Muscle of leg (tissue), 11 donors: ENCODE data around the gene MAN2B1. TPM values are rescaled to one million over a fixed set of nuclear protein-coding genes. Genes with fewer than 3 reads are reported as not detected.
A peak's percentile ranks its signal among the peaks of the same experiment; 100 is the strongest.

Experiments used
- DNase-seq: peaks from one replicate; pipeline ENCODE4 v3.0.0; 2013
- H3K27ac ChIP-seq: one replicate; pipeline ENCODE4 v1.5.1; 2013; ENCODE audit warnings: mild to moderate bottlenecking, low read length, control low read depth
- H3K27me3 ChIP-seq: one replicate; pipeline ENCODE4 v1.6.1; 2013; ENCODE audit warnings: low read length; ENCODE audit not compliant: control insufficient read depth, insufficient read depth
- H3K36me3 ChIP-seq: one replicate; pipeline ENCODE4 v1.6.1; 2013; ENCODE audit warnings: low read length; ENCODE audit not compliant: control insufficient read depth, insufficient read depth
- H3K4me1 ChIP-seq: one replicate; pipeline ENCODE4 v1.6.1; 2013; ENCODE audit warnings: low read length; ENCODE audit not compliant: control insufficient read depth, insufficient read depth
- H3K4me3 ChIP-seq: one replicate; pipeline ENCODE4 v1.5.1; 2013; ENCODE audit warnings: low read length, control low read depth
- H3K9me3 ChIP-seq: replicated peaks from 2 replicates; pipeline ENCODE4 v1.6.1; 2013; ENCODE audit warnings: low read depth, low read length; ENCODE audit not compliant: control insufficient read depth
- WGBS: methylation state at CpG from one replicate; pipeline ENCODE4 v1.1.5; 2013; ENCODE audit warnings: missing lambda C conversion rate; ENCODE audit not compliant: insufficient coverage; 5-methylcytosine and 5-hydroxymethylcytosine counted together
- polyA plus RNA-seq, 8 donors: library from polyadenylated mRNA; unstranded; fragments of 120-200 nt; gene quantifications; one replicate each; pipeline versions ENCODE4 v1.2.1 to v1.2.3, GENCODE V29; 2013; ENCODE audit warnings: inconsistent platforms in 1 of 8, low replicate concordance in 1 of 8; ENCODE audit not compliant: insufficient read length in 8 of 8, insufficient read depth in 1 of 8
- total RNA-seq: library from RNA; stranded (reverse); fragments of 120-200 nt; gene quantifications from one replicate; pipeline ENCODE4 v1.2.4, GENCODE V29; 2013

MAN2B1 gene
- total and polyA plus RNA-seq, 9 donors, result 23.5 to 39.9 (median 31.7) TPM

DNA sequence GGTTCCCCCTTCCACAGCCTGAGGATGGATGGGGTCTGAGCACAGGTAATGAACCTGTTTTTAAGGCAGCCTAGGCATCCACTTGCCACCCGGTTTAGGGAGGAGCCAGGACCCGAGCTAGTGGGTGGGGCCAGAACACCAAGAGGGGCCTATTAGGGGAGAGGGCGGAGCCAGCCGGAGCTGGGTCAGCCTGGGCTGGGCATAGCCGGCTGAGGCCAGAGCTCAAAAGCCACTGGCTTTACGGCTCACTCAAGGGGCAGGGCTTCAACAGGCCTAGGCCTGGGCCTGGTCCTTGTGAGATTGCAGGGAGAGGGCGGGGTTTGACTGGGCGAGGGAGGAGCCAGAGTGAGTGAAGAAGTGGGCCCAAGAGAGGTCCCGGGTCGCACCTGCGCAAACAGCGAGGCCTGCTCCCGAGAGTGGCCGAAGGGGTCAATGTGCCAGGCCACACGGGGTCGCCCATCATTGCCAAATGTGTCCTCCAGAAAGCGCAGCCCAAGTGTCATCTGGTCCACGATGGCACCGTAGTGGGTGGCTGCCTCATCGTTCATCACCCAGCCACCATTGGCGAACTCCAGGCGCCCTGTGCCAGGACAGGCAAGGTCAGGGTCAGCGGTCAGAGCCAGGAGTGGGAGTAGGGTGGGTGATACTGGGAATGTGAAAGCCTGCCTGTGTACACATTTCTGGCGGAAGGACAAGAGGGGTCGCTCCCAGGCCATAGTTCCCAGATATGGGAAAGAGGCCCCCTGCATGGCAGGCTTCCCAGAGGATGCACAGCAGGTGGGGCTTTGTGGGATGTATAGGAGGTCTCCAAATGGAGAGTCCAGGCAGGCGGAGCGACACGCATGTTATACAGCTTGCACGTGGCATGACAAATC is 1.9 kb downstream of the MAN2B1 start:
- DNase-seq, result no peak
- no peak overlapping the region for H3K27ac ChIP-seq
- peaks cover 48% of the 10 kb centered on the region for H3K36me3 ChIP-seq
- peaks cover 25% of the 10 kb centered on the region for H3K4me1 ChIP-seq
- H3K9me3 ChIP-seq, result no peaks in the 10 kb centered on the region
- H3K4me3 ChIP-seq, result no peak overlapping the region
- 81% methylated on average over 29 of the region's 29 CpGs for WGBS
- no peaks in the 10 kb centered on the region for H3K27me3 ChIP-seq

DNA sequence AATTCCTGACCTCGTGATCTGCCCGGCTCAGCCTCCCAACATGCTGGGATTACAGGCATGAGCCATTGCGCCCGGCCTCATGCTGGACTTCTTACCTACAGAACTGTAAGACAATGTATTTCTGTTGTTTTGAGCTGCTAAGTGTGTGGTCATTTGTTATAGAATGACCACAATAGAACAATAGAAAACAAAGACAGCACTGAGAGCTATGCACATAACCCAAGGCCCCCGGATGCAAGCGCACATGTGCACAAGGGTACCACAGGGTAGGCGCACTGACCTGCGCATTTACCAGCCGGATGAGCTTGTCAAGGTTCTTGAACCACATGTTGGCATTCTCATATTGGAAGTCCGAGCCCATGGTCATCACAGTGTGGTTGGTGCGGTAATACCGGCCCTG is 5.6 kb downstream of the MAN2B1 start:
- no peak overlapping the region for H3K27ac ChIP-seq
- peaks cover 58% of the 10 kb centered on the region for H3K36me3 ChIP-seq
- peaks cover 6% of the 10 kb centered on the region for H3K4me1 ChIP-seq
- over 99% methylated on average over 8 of the region's 12 CpGs for WGBS
- no peak for DNase-seq
- H3K27me3 ChIP-seq, result no peaks in the 10 kb centered on the region
- no peak overlapping the region for H3K4me3 ChIP-seq
- H3K9me3 ChIP-seq, result no peaks in the 10 kb centered on the region

GRCh38 chr19:12657966-12658365 is 8.6 kb downstream of the MAN2B1 start:
- Histone ChIP-seq H3K9me3 (no peaks in the 10 kb centered on the region), H3K4me1 (no peaks in the 10 kb centered on the region), H3K27me3 (no peaks in the 10 kb centered on the region), H3K36me3 (peaks cover 48% of the 10 kb centered on the region), H3K27ac (no peak overlapping the region), H3K4me3 (no peak overlapping the region)
- DNase-seq, result no peak
- WGBS, result 93% methylated on average over 15 of the region's 22 CpGs

GRCh38 chr19:12656899-12657571 is 9.5 kb downstream of the MAN2B1 start:
- no peak overlapping the region for H3K4me3 ChIP-seq
- H3K4me1 ChIP-seq, result no peaks in the 10 kb centered on the region
- H3K9me3 ChIP-seq, result no peaks in the 10 kb centered on the region
- H3K27ac ChIP-seq, result no peak overlapping the region
- H3K36me3 ChIP-seq, result peaks cover 43% of the 10 kb centered on the region
- no peaks in the 10 kb centered on the region for H3K27me3 ChIP-seq
- no peak for DNase-seq
- 62% methylated on average over 25 of the region's 50 CpGs for WGBS

- no peaks in the 10 kb centered on the region for H3K27me3 ChIP-seq
- no peak overlapping the region for H3K27ac ChIP-seq
- no peaks in the 10 kb centered on the region for H3K4me1 ChIP-seq
- no peak overlapping the region for H3K4me3 ChIP-seq
- no peak for DNase-seq
- H3K9me3 ChIP-seq, result no peaks in the 10 kb centered on the region
- WGBS, result 93% methylated on average over 7 of the region's 8 CpGs
- H3K36me3 ChIP-seq, result peaks cover 32% of the 10 kb centered on the region
These were observed 11.0 kb downstream of the MAN2B1 start for GRCh38 chr19:12655546-12655945.

DNA sequence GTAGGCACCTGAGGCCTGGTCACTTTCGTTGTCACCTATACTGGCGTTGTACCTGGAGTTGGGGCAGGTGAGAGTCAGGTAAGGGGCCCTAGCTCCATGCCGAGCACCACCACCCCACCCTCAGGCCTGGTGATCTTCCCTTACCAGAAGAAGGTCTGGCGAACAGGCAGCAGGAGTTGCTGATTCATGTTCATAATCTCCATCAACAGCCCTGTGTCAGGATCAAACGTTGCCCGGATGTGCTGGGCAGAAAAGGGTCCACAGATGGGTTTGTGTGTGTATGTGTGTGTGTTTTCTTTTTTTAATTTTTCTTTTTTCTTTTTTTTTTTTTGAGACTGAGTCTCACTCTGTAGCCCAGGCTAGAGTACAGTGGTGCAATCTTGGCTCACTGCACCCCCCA is 14.3 kb downstream of the MAN2B1 start:
- Histone ChIP-seq H3K4me1 (peaks cover 13% of the 10 kb centered on the region), H3K9me3 (no peaks in the 10 kb centered on the region), H3K27ac (no peak overlapping the region), H3K27me3 (peaks cover 6% of the 10 kb centered on the region), H3K4me3 (no peak overlapping the region), H3K36me3 (peaks cover 24% of the 10 kb centered on the region)
- no peak for DNase-seq
- WGBS, result 100% methylated on average over 1 of the region's 6 CpGs

- no peak overlapping the region for H3K27ac ChIP-seq
- no peak overlapping the region for H3K4me3 ChIP-seq
- H3K9me3 ChIP-seq, result no peaks in the 10 kb centered on the region
- H3K36me3 ChIP-seq, result peaks cover 3% of the 10 kb centered on the region
- 89% methylated on average over 7 of the region's 10 CpGs for WGBS
- peaks cover 6% of the 10 kb centered on the region for H3K27me3 ChIP-seq
- H3K4me1 ChIP-seq, result peaks cover 13% of the 10 kb centered on the region
- DNase-seq, result no peak
These were observed 16.6 kb downstream of the MAN2B1 start for GRCh38 chr19:12649941-12650340.

- DNase-seq, result no peak
- H3K27ac ChIP-seq, result no peak overlapping the region
- 7% methylated on average over 29 of the region's 29 CpGs for WGBS
- H3K4me1 ChIP-seq, result peaks cover 13% of the 10 kb centered on the region
- no peaks in the 10 kb centered on the region for H3K9me3 ChIP-seq
- peaks cover 6% of the 10 kb centered on the region for H3K27me3 ChIP-seq
- H3K36me3 ChIP-seq, result no peaks in the 10 kb centered on the region
- H3K4me3 ChIP-seq, result peak overlapping the region; percentile 0
These were observed 18.5 kb downstream of the MAN2B1 start for GRCh38 chr19:12648088-12648487.

DNA sequence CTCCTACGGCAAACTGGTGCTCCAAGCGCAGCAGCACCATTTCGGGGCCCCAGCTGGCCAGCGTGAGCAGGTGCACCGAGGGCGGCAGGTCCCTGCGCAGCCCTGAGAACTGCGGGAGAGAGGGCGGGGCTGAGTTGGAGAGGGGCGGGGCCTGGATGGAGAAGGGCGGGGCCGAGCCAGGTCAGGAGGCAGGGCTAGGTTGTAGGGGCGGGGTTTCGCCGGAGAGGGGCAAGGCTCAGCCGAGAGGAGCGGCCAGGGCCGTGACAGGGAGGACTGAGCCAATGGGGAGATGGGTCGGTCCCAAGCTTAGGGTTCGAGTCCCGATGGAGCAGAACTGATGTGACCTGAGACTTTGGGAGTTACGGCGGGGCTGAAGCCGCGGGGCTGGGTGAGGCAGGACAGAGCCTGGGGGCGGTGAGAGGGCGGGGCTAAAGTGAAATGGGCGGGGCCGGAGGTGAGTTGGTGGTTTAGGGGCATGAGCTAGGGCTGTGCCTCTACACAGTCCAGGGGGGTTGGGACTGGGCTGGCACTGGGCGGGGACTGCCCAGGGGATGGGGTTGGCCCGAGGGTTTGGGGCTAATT is 19.0 kb downstream of the MAN2B1 start:
- Histone ChIP-seq H3K4me3 (no peak overlapping the region), H3K36me3 (no peaks in the 10 kb centered on the region), H3K27me3 (peaks cover 6% of the 10 kb centered on the region), H3K4me1 (peaks cover 13% of the 10 kb centered on the region), H3K9me3 (no peaks in the 10 kb centered on the region), H3K27ac (no peak overlapping the region)
- DNase-seq, result no peak
- 5% methylated on average over 30 of the region's 31 CpGs for WGBS

GRCh38 chr19:12647047-12647446 is 19.5 kb downstream of the MAN2B1 start:
- no peak for DNase-seq
- Histone ChIP-seq H3K27me3 (peaks cover 6% of the 10 kb centered on the region), H3K36me3 (no peaks in the 10 kb centered on the region), H3K4me3 (no peak overlapping the region), H3K9me3 (no peaks in the 10 kb centered on the region), H3K27ac (no peak overlapping the region), H3K4me1 (peaks cover 13% of the 10 kb centered on the region)
- WGBS, result 69% methylated on average over 5 of the region's 8 CpGs
